DOHH2 (cell line): ENCODE measurements around the gene SEMA6A.

Source experiments
- H3F3A ChIP-seq: fragments of 200-600 bp; sonication (generic), shearing (Covaris generic); 2 replicates; pipeline ENCODE4 v1.6.0; 2016; ENCODE audit warnings: antibody characterized with exemption, mild to moderate bottlenecking; ENCODE audit not compliant: control insufficient read depth, insufficient read depth
- H3K27ac ChIP-seq: fragments of 200-600 bp; sonication (generic); 2 replicates; pipeline ENCODE4 v1.5.1; 2014; ENCODE audit warnings: low read depth, mild to moderate bottlenecking, low read length, moderate library complexity
- H3K27me3 ChIP-seq: fragments of 200-600 bp; sonication (generic); 2 replicates; pipeline ENCODE4 v1.6.1; 2014; ENCODE audit warnings: mild to moderate bottlenecking, low read length, mixed read lengths; ENCODE audit not compliant: control insufficient read depth
- H3K36me3 ChIP-seq: fragments of 200-600 bp; sonication (generic); 2 replicates; pipeline ENCODE4 v1.6.1; 2014; ENCODE audit warnings: mild to moderate bottlenecking, low read length, moderate library complexity, mixed read lengths; ENCODE audit not compliant: control insufficient read depth
- H3K4me1 ChIP-seq: fragments of 200-600 bp; sonication (generic); 2 replicates; pipeline ENCODE4 v1.6.1; 2014; ENCODE audit warnings: mild to moderate bottlenecking, low read length, mixed read lengths; ENCODE audit not compliant: control insufficient read depth
- H3K4me2 ChIP-seq: fragments of 200-600 bp; sonication (generic); 2 replicates; pipeline ENCODE4 v1.6.0; 2014; ENCODE audit warnings: mild to moderate bottlenecking, low read length, moderate library complexity
- H3K4me3 ChIP-seq: fragments of 200-600 bp; sonication (generic); 2 replicates; pipeline ENCODE4 v1.5.1; 2014; ENCODE audit warnings: mild to moderate bottlenecking, low read length, mixed read lengths
- H3K79me2 ChIP-seq: fragments of 200-600 bp; sonication (generic); 2 replicates; pipeline ENCODE4 v1.6.1; 2014; ENCODE audit warnings: mild to moderate bottlenecking, low read length, mixed read lengths; ENCODE audit not compliant: control insufficient read depth
- H3K9me2 ChIP-seq: fragments of 200-600 bp; sonication (generic); replicated peaks from 2 replicates; pipeline ENCODE4 v1.6.1; 2014; ENCODE audit warnings: mild to moderate bottlenecking, low read length, mixed read lengths; ENCODE audit not compliant: control insufficient read depth
- H3K9me3 ChIP-seq: fragments of 200-600 bp; sonication (generic); 2 replicates; pipeline ENCODE4 v1.6.1; 2014; ENCODE audit warnings: antibody characterized with exemption, low read length, mixed read lengths; ENCODE audit not compliant: control insufficient read depth, insufficient read depth
- H4K20me1 ChIP-seq: fragments of 200-600 bp; sonication (generic); 2 replicates; pipeline ENCODE4 v1.6.0; 2014; ENCODE audit warnings: low read depth, mild to moderate bottlenecking, antibody characterized with exemption, low read length, moderate library complexity; ENCODE audit not compliant: control insufficient read depth, insufficient read depth
- EZH2phosphoT487 ChIP-seq: fragments of 200-600 bp; sonication (generic); IDR thresholded peaks from 2 replicates; pipeline ENCODE4 v1.6.1; 2017; ENCODE audit warnings: borderline replicate concordance, mild to moderate bottlenecking, antibody characterized with exemption, low read length, moderate library complexity, mixed read lengths
- TF ChIP-seq, protein P1 (sequence below): fragments of 200-600 bp; sonication (generic); IDR thresholded peaks from one replicate; pipeline ENCODE4 v1.5.1; 2014; ENCODE audit warnings: antibody characterized with exemption, mild to moderate bottlenecking, low read depth, low read length; ENCODE audit not compliant: poor library complexity, severe bottlenecking

The SEMA6A gene

DNA sequence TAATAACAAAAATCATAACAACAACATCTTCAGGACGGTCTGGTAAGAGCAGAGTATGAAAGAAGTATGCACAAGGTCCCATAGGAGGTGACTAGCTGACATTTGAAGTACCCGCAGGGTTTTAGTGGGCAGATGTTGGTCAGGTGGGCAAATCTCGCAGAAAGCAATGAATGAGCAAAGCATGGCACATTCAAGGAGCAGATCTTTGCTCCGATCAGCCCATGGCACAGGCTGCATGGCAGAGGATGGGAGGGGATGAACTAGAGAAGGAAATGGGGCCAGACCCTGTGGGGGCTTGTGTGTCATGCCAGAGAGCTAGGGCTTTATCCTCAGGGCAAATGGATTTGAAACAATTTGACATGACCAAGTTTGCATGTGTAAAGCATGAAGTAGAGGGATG is 90.0 kb downstream of the SEMA6A start:
- Histone ChIP-seq H3K9me2 (no peaks in the 10 kb centered on the region), H3K9me3 (no peaks in the 10 kb centered on the region), H3K4me2 (no peak overlapping the region), H3K79me2 (no peaks in the 10 kb centered on the region), H3K4me3 (no peak overlapping the region), H3K27ac (no peak overlapping the region), H3F3A (no peaks in the 10 kb centered on the region), H3K27me3 (no peaks in the 10 kb centered on the region), H3K4me1 (no peaks in the 10 kb centered on the region), H4K20me1 (no peaks in the 10 kb centered on the region), H3K36me3 (no peaks in the 10 kb centered on the region)
- TF ChIP-seq, protein P1, sequence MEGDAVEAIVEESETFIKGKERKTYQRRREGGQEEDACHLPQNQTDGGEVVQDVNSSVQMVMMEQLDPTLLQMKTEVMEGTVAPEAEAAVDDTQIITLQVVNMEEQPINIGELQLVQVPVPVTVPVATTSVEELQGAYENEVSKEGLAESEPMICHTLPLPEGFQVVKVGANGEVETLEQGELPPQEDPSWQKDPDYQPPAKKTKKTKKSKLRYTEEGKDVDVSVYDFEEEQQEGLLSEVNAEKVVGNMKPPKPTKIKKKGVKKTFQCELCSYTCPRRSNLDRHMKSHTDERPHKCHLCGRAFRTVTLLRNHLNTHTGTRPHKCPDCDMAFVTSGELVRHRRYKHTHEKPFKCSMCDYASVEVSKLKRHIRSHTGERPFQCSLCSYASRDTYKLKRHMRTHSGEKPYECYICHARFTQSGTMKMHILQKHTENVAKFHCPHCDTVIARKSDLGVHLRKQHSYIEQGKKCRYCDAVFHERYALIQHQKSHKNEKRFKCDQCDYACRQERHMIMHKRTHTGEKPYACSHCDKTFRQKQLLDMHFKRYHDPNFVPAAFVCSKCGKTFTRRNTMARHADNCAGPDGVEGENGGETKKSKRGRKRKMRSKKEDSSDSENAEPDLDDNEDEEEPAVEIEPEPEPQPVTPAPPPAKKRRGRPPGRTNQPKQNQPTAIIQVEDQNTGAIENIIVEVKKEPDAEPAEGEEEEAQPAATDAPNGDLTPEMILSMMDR, result no peak
- no peak for TF ChIP-seq EZH2phosphoT487

DNA sequence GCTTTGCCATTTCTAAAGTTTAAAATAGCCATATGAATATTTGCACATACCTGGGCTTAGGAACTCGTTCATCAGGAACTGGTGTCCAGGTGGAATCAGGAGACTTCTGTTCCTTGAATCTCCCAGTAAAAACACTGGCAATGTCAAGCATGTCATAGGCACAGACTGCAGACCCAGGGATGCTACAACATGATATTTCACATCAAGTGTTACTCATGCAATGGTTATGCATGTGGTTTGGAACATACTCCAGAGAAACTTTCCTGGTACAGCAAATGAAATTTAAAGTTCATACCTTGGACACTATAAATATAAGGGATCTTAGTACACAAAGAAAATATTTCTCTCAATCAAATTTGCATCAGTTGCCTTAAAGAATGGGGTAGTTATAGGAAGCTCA is 92.2 kb downstream of the SEMA6A start:
- Histone ChIP-seq H3K27me3 (no peaks in the 10 kb centered on the region), H3K4me1 (no peaks in the 10 kb centered on the region), H3K4me2 (no peak overlapping the region), H4K20me1 (no peaks in the 10 kb centered on the region), H3F3A (no peaks in the 10 kb centered on the region), H3K4me3 (no peak overlapping the region), H3K79me2 (no peaks in the 10 kb centered on the region), H3K9me2 (no peaks in the 10 kb centered on the region), H3K9me3 (no peaks in the 10 kb centered on the region), H3K27ac (no peak overlapping the region), H3K36me3 (no peaks in the 10 kb centered on the region)
- TF ChIP-seq EZH2phosphoT487, result no peak
- TF ChIP-seq, protein P1, result no peak

DNA sequence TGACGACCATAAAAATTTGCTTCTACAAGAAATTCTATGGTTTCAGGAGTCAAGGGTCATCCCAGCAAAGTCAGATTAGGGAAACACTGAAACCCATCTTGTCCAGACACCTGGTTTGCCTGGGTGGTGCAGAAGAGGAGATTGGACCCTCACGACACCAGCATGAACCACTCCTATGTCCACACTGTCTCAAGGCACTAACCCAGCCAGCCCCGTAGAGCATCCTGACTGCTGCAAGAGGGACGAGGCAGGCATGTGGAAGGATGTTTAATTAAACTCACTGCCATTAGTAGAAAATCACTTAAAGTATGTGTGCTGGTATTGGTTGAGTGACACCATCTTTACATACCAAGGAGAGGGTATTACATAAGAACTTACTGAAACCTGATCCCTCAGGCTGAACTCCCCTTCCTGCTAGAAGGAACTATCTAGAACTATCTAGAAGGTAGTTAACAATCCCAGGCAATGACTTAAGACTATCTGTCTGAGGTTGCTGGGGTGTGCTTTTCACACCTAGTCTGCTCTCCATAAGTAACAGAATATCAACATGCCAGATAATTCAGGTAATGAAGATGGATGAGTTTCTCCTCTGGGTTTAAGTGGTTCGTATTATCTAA is 93.6 kb downstream of the SEMA6A start:
- Histone ChIP-seq H4K20me1 (no peaks in the 10 kb centered on the region), H3K4me3 (no peak overlapping the region), H3K27ac (no peak overlapping the region), H3K27me3 (no peaks in the 10 kb centered on the region), H3K4me1 (no peaks in the 10 kb centered on the region), H3K9me2 (no peaks in the 10 kb centered on the region), H3K4me2 (no peak overlapping the region), H3K9me3 (no peaks in the 10 kb centered on the region), H3K36me3 (no peaks in the 10 kb centered on the region), H3F3A (no peaks in the 10 kb centered on the region), H3K79me2 (no peaks in the 10 kb centered on the region)
- TF ChIP-seq, protein P1, result no peak
- no peak for TF ChIP-seq EZH2phosphoT487
